HG02678 (cell line): ENCODE data around the gene THBS1.

Experiments
- ATAC-seq: cut with Tn5 transposase; IDR thresholded peaks from one replicate; pipeline ENCODE4 v1.9.1; 2021; ENCODE audit warnings: mild to moderate bottlenecking, moderate library complexity; ENCODE audit not compliant: unreplicated experiment

The THBS1 gene

GRCh38 chr15:39587731-39588530, 7.1 kb downstream of the THBS1 start:
- ATAC-seq, result no peak

GRCh38 chr15:39588531-39589192, 7.8 kb downstream of the THBS1 start:
- no peak for ATAC-seq

DNA sequence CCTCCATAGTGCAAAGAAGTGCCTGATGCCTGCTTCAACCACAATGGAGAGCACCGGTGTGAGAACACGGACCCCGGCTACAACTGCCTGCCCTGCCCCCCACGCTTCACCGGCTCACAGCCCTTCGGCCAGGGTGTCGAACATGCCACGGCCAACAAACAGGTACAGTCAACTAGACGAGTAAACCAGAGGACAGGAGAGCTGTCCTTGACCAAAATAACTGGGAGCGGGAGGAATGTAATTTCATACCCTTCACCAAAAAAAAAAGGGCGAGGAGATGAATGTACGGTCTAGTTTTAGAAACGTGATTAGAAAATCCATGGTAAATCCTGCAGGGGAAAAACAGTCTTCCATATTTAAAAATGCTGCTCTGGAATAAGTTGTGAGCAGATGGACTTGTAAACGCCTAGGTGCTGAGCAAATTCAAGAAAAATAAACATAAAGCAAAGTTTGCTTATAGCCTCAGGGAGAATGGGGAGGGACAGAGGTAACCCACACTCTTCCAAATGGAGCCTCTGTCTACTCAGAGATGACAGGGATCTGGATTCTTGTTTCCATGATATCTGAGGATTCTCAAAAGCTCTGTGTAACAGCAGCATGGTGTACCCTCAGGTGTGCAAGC, 8.4 kb downstream of the THBS1 start:
- ATAC-seq, result no peak

- ATAC-seq, result no peak
Observed at GRCh38 chr15:39589815-39590644, 9.2 kb downstream of the THBS1 start.

- ATAC-seq, result no peak
Observed at GRCh38 chr15:39591141-39591895, 10.4 kb downstream of the THBS1 start.

DNA sequence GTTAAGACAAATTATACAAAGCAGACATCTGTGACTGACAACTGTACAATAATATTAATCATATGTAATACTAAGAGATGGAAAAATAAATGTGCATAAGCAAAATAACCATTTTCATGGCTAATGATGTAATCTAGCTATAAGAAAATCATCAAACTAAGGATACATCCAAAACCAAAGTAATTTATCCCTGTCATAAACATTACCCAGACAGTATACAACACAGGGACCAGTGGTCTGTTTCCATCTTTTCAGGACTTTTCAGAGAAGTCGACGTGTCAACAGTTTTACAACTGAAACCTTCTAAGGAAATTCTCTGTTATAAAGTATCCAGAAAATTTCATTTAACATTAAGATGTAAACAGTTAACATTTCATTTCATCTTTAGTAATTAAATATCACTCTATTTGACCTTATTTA, 11.0 kb downstream of the THBS1 start:
- no peak for ATAC-seq

- ATAC-seq, result no peak
Observed at GRCh38 chr15:39592500-39592899, 11.6 kb downstream of the THBS1 start.

DNA sequence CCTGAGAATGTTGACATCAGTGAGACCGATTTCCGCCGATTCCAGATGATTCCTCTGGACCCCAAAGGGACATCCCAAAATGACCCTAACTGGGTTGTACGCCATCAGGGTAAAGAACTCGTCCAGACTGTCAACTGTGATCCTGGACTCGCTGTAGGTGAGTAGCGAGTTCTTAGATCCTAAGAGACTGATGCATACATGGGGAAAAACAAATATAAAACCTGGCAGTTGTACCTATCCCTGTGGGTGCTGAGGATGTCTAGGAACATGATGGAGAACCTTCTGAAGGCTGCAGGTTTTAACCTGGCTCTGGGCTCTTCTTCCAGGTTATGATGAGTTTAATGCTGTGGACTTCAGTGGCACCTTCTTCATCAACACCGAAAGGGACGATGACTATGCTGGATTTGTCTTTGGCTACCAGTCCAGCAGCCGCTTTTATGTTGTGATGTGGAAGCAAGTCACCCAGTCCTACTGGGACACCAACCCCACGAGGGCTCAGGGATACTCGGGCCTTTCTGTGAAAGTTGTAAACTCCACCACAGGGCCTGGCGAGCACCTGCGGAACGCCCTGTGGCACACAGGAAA, 12.3 kb downstream of the THBS1 start:
- ATAC-seq, result no peak

DNA sequence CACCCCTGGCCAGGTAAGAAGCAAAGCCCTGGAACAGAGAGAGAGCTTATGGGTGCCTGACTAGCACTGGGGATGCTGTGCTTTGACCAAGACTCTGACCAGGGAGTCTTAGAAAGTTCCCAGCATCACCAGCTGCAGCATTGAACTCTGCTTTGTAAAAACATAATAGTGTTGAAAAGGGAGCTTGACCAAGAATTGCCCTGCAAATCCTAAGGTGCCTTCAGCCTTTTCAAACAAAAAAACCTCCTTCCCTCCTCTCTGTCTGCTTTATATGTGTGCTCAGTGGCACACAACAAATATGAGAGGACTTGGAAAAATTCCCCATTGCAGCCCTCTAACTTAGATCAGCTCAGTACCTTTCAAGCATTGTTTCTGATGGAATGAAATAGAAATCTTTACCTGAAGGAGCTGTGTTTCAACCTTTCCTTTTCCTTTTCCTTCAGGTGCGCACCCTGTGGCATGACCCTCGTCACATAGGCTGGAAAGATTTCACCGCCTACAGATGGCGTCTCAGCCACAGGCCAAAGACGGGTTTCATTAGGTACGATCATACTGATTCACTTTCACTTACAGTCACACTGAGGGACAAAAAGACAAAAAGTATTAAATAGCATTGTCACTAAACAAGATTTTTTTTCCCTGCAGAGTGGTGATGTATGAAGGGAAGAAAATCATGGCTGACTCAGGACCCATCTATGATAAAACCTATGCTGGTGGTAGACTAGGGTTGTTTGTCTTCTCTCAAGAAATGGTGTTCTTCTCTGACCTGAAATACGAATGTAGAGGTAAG, 13.0 kb downstream of the THBS1 start:
- no peak for ATAC-seq

GRCh38 chr15:39594446-39595337, 13.8 kb downstream of the THBS1 start:
- ATAC-seq, result no peak

GRCh38 chr15:39595338-39596221, 14.7 kb downstream of the THBS1 start:
- no peak for ATAC-seq

- ATAC-seq, result no peak
Observed at GRCh38 chr15:39596358-39597051, 15.6 kb downstream of the THBS1 start.

- ATAC-seq, result no peak
Observed at GRCh38 chr15:39597336-39597735, 16.5 kb downstream of the THBS1 start.

DNA sequence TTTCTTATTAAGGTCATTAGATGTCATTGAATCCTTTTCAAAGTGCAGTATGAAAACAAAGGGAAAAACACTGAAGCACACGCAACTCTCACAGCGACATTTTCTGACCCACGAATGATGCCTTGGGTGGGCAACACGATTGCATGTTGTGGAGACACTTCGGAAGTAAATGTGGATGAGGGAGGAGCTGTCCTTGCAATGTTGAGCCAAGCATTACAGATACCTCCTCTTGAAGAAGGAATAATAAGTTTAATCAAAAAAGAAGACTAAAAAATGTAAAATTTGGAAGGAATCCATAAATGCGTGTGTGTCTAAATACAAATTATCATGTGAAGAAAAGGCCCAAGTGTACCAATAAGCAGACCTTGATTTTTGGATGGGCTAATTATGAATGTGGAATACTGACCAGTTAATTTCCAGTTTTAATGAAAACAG, 16.9 kb downstream of the THBS1 start:
- no peak for ATAC-seq

GRCh38 chr15:39598186-39598850, 17.4 kb downstream of the THBS1 start:
- no peak for ATAC-seq
